GM21526 (cell line): ENCODE measurements around the gene ARSI.
A peak's percentile ranks its signal among the peaks of the same experiment; 100 is the strongest.

ENCODE experiments used
- ATAC-seq: cut with Tn5 transposase; IDR thresholded peaks from one replicate; pipeline ENCODE4 v1.9.1; 2021; ENCODE audit warnings: moderate library complexity; ENCODE audit not compliant: unreplicated experiment, low FRiP score

The ARSI gene

GRCh38 chr5:150302301-150303069 lies at the start of gene ARSI:
Gene ARSI, minus strand, starts transcription at chr5:150302905. Its CDS starts 532 bp downstream, at chr5:150302373.
- no peak for ATAC-seq

GRCh38 chr5:150350524-150351344 lies 48.0 kb upstream of the ARSI start:
- peak; percentile 81 for ATAC-seq

GRCh38 chr5:150349681-150350275 lies 47.1 kb upstream of the ARSI start:
- no peak for ATAC-seq

GRCh38 chr5:150347451-150347850 lies 44.7 kb upstream of the ARSI start:
- ATAC-seq = no peak

- ATAC-seq = no peak
These were observed 44.3 kb upstream of the ARSI start for GRCh38 chr5:150347003-150347402.

GRCh38 chr5:150346592-150346991 lies 43.9 kb upstream of the ARSI start:
- ATAC-seq = no peak

- ATAC-seq = no peak
These were observed 43.0 kb upstream of the ARSI start for GRCh38 chr5:150345716-150346115.

- no peak for ATAC-seq
These were observed 41.4 kb upstream of the ARSI start for GRCh38 chr5:150343994-150344631.

- no peak for ATAC-seq
These were observed 39.9 kb upstream of the ARSI start for GRCh38 chr5:150342583-150342982.

GRCh38 chr5:150341989-150342388 lies 39.3 kb upstream of the ARSI start:
- ATAC-seq = no peak

GRCh38 chr5:150341331-150341730 lies 38.6 kb upstream of the ARSI start:
- no peak for ATAC-seq

- no peak for ATAC-seq
These were observed 38.0 kb upstream of the ARSI start for GRCh38 chr5:150340614-150341255.

GRCh38 chr5:150339841-150340240 lies 37.1 kb upstream of the ARSI start:
- ATAC-seq = no peak

- ATAC-seq = no peak
These were observed 36.5 kb upstream of the ARSI start for GRCh38 chr5:150339165-150339564.

GRCh38 chr5:150338546-150338945 lies 35.8 kb upstream of the ARSI start:
- no peak for ATAC-seq

GRCh38 chr5:150335778-150336177 lies 33.1 kb upstream of the ARSI start:
- ATAC-seq = no peak

GRCh38 chr5:150333400-150333799 lies 30.7 kb upstream of the ARSI start:
- no peak for ATAC-seq

- ATAC-seq = no peak
These were observed 27.5 kb upstream of the ARSI start for GRCh38 chr5:150329881-150330876.

GRCh38 chr5:150329038-150329437 lies 26.3 kb upstream of the ARSI start:
- ATAC-seq = no peak
